Cardiac atrium fibroblast (primary cell): ENCODE data around the gene SCPEP1. TPM values are rescaled to one million over a fixed set of nuclear protein-coding genes. Genes with fewer than 3 reads are reported as not detected.

Experiments
- total RNA-seq: library from RNA; depleted of rRNA; stranded (reverse); fragments of >200 nt; gene quantifications from 2 replicates; pipeline ENCODE4 v1.2.3, GENCODE V29; 2015

The SCPEP1 gene
- 77.8 and 103 TPM in 2 replicates for total RNA-seq

GRCh38 chr17:56977673-56978395, at the start of gene SCPEP1:
SCPEP1 (plus strand) TSS chr17:56978131; CDS start chr17:56978160, 29 bp downstream.

GRCh38 chr17:56960596-56961538, 17.1 kb upstream of the SCPEP1 start, which contains the start of gene COIL:
COIL (minus strand) TSS chr17:56961050; CDS start chr17:56961019, 31 bp downstream.

Other genes with a start within 250 kb of the SCPEP1 start
- gene C17orf67, start 144.2 kb upstream of the SCPEP1 start, total RNA-seq: 0.16 TPM in 1 of 2 replicates, not detected in the other
- 1.8 and 8.6 TPM in 2 replicates for gene DGKE, start 144.0 kb upstream of the SCPEP1 start, total RNA-seq
- 16.2 and 22.8 TPM in 2 replicates for gene TRIM25, start 64.1 kb upstream of the SCPEP1 start, total RNA-seq
- gene COIL, start 17.1 kb upstream of the SCPEP1 start, total RNA-seq: 6.0 and 10.1 TPM in 2 replicates
- 7.8 and 11.8 TPM in 2 replicates for gene AKAP1, start 107.1 kb downstream of the SCPEP1 start, total RNA-seq